Liver (tissue), 3 donors: ENCODE measurements around the gene FAM210B.

Experiments
- ATF3 ChIP-seq: IDR thresholded peaks from 2 replicates; pipeline ENCODE4 v1.6.1; 2016; ENCODE audit warnings: antibody characterized with exemption
- CTCF ChIP-seq: fragments of 150-350 bp; IDR thresholded peaks from 2 replicates; pipeline ENCODE4 v1.5.1; 2017; ENCODE audit warnings: improper control_type of control experiment, low read depth, low read length; ENCODE audit not compliant: missing input control
- FOXA1 ChIP-seq: IDR thresholded peaks from 2 replicates; pipeline ENCODE4 v1.6.1; 2016; ENCODE audit warnings: antibody characterized with exemption
- HNF4A ChIP-seq, 2 donors: conservative IDR thresholded peaks; 2 replicates each; pipeline ENCODE4 v1.6.1; 2016; ENCODE audit warnings: antibody characterized with exemption in 2 of 2, mild to moderate bottlenecking in 2 of 2
- HNF4G ChIP-seq: IDR thresholded peaks from 2 replicates; pipeline ENCODE4 v1.6.1; 2016; ENCODE audit warnings: antibody characterized with exemption
- JUND ChIP-seq, 2 donors: IDR thresholded peaks; 2 replicates each; pipeline ENCODE4 v1.6.1; 2016; ENCODE audit warnings: antibody characterized with exemption in 2 of 2
- RAD21 ChIP-seq, 2 donors: IDR thresholded peaks; 2 replicates each; pipeline ENCODE4 v1.6.1; 2016; ENCODE audit warnings: antibody characterized with exemption in 2 of 2, mild to moderate bottlenecking in 2 of 2
- REST ChIP-seq: IDR thresholded peaks from 2 replicates; pipeline ENCODE4 v1.6.1; 2016; ENCODE audit warnings: antibody characterized with exemption, mild to moderate bottlenecking
- TAF1 ChIP-seq: conservative IDR thresholded peaks from 2 replicates; pipeline ENCODE4 v1.6.1; 2016; ENCODE audit warnings: antibody characterized with exemption, mild to moderate bottlenecking
- YY1 ChIP-seq: IDR thresholded peaks from 2 replicates; pipeline ENCODE4 v1.6.1; 2016; ENCODE audit warnings: antibody characterized with exemption, mild to moderate bottlenecking
- TF ChIP-seq, protein P1 (sequence below): IDR thresholded peaks from 2 replicates; pipeline ENCODE4 v1.6.1; 2016; ENCODE audit warnings: antibody characterized with exemption
- TF ChIP-seq, protein P2 (sequence below): IDR thresholded peaks from 2 replicates; pipeline ENCODE4 v1.6.1; 2016; ENCODE audit warnings: antibody characterized with exemption
- donor health status: healthy.
- donor health status: healthy.

DNA sequence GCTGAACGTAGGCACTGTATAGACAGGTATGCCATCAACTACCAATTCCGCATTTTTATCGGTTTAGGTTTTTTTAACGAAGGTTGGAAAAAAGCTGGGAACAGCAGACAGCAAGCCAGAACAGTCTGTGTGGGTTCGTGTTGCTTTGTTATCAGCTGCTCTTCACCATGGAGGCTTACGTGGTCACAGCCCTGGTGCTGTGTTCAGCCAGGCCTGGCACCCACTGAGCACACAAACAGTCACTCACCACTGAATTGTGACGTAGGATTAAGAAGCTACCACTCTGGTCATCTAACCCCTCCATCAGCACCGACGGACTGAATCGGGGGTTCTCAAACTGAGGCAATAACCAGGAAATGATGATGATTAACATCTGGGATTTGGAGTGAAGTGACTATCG is 13.2 kb downstream of the FAM210B start:
- no peak for TF ChIP-seq HNF4A (conservative IDR thresholded peaks at IDR 0.05)
- TF ChIP-seq RAD21 (IDR thresholded peaks at IDR 0.05), result no peak
- TF ChIP-seq CTCF, result no peak
- TF ChIP-seq YY1, result no peak
- TF ChIP-seq FOXA1, result no peak
- TF ChIP-seq, protein P1, sequence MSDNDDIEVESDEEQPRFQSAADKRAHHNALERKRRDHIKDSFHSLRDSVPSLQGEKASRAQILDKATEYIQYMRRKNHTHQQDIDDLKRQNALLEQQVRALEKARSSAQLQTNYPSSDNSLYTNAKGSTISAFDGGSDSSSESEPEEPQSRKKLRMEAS, result no peak
- TF ChIP-seq JUND (IDR thresholded peaks at IDR 0.05), result no peak
- no peak for TF ChIP-seq REST
- TF ChIP-seq, protein P2, sequence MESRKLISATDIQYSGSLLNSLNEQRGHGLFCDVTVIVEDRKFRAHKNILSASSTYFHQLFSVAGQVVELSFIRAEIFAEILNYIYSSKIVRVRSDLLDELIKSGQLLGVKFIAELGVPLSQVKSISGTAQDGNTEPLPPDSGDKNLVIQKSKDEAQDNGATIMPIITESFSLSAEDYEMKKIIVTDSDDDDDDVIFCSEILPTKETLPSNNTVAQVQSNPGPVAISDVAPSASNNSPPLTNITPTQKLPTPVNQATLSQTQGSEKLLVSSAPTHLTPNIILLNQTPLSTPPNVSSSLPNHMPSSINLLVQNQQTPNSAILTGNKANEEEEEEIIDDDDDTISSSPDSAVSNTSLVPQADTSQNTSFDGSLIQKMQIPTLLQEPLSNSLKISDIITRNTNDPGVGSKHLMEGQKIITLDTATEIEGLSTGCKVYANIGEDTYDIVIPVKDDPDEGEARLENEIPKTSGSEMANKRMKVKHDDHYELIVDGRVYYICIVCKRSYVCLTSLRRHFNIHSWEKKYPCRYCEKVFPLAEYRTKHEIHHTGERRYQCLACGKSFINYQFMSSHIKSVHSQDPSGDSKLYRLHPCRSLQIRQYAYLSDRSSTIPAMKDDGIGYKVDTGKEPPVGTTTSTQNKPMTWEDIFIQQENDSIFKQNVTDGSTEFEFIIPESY, result no peak
- no peak for TF ChIP-seq TAF1
- no peak for TF ChIP-seq ATF3
- TF ChIP-seq HNF4G, result no peak
